ENCODE measurements around the gene CDH13. TPM values are rescaled to one million over a fixed set of nuclear protein-coding genes. Genes with fewer than 3 reads are reported as not detected.

Gene CDH13
- total RNA-seq, 1 experiment from 2014 or later, result 66.0 TPM

GRCh38 chr16:83813823-83814658, 1187.3 kb downstream of the CDH13 start:
- peak; percentile 19 for DNase-seq (ENCODE audit: low read depth)

GRCh38 chr16:83814659-83814985, 1187.9 kb downstream of the CDH13 start:
- no peak for DNase-seq (ENCODE audit: low read depth)

- no peak for DNase-seq (ENCODE audit: low read depth)
Observed at GRCh38 chr16:83817022-83817421, 1190.3 kb downstream of the CDH13 start.

DNA sequence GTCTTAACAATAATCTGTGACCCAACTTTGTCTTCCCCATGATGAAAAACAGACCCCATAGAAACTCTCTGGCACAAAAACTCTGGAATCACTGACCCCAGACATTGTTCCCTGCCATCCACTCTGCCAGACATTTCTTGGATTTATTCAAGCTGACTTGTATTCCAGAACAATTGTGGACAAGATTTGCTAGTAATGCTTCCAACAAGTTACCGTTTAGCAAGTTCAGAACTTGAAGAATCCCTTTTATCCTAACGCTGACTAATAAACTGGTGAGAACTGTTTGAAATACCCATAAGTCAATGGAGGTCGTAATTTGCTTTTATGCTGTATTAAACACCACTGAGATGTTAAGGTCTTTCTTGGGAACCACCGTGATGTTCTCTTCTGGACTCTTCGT, 1191.5 kb downstream of the CDH13 start:
- DNase-seq (ENCODE audit: low read depth), result no peak

DNA sequence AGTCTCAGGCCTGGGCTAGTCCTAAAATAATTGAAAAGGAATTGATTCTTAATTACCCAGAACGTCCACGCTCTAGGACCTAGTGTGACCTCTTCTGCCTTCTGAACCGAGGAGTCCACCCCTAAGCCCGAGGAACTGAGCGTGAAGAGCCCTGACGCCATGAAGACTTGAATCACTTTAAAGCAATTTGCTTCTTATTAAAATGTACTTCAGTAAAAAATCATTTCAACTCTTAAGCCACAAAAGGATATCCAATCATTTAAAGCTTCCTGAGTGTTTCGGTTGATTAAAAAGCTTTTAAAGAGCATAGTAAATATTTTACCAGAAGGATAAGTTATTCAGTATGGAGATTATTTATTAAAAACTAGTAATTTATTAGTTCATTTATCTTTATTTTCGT, 1192.6 kb downstream of the CDH13 start:
- no peak for DNase-seq (ENCODE audit: low read depth)

DNA sequence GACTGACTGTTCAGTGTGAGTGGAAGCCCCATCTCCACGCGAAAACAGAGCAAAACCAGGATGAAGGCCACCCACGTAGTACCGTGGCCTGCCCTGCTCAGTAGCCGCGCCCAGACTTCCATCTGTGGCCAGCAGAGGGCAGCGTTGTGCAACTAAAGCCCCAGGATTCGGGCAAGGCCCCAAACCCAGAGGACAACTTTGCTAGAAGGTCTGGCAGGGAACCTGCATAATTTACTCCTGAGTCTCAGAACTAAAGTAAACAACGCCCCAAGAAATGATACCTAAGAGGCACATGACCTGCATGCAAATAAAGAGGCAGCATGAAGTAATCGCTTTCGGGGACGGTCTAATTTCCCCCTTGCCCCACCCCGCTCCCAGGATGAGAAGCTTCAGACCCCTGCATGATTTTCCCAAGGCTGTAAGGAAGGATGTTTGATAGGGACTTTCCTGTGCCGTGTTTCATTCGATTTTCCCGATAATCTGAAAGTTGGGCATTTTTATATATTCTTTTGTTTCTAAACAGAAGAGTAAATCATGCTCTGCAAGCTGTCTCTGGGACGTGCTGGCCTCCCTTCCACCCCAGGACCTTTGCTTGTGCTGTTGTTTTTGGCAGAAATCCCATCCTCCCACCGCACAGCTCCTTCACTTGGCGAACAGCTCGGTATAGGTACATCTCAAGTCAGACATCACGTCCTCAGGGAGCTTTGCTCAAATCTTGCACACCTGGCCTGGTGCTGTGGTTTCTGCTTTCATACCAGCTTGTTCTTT, 1199.6 kb downstream of the CDH13 start:
- DNase-seq (ENCODE audit: low read depth), result peak; percentile 70

DNA sequence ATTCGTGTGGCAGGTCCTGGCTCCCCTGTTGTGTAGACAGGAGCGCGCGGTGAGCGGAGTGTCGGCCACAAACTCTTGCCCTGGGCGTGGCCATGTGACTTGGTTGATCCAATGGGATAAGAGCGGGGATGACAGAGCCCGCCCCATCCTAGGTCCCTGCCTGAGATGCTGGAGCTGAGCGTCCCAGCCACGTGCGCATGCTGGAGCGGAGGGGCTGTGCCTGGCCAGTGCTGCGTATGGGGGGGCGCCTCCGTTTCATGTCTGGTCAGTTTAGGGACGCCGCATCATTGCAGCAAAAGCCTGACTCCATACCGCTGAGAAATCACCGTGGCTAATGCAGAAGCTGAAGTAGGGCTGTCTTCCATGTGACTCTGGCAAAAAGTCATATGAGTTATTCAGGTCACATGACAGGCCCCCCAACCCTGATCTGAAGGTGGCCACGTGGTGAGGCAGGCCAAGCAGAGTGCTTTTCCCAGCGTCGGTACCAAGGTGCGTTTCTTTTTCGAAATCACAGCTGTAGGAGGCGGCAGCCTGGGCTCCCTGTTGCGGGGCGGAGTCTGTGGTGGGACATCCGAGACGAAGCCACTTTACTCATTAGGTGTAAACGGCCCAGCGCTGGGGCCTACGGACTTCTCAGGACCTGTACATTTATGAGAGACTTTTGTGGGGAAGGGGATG, 1203.5 kb downstream of the CDH13 start:
- DNase-seq (ENCODE audit: low read depth), result no peak

DNA sequence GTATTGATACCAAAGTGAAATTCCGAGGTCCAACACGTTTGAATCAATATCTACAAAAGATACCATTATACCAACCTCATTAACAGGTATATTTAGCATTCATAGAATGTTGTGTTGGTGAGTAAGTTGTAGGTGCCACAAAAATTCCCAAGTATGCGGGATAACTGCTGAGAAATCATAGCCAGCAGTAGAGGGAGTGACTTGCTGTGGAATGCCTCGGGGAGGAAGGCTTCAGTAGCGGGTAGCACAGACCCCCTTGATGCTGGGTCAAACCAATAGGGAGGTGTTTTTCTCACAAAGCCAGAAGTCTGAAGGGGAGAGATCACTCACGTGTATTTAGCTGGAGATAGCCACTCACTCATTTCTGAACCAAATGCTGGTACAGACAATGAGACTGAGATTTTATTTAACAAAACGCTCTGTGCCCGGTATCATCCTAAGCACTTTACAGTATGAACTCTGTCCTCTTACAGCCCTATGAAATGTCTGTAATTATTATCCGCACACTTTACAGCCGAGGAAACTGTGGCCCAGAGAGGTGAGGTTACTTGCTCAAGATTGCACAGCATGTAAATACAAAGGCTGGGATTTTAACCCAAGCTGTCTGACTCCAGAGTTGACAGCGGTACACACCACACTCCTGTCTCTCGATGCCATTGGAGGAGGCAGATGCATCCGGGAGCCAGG, 1204.1 kb downstream of the CDH13 start:
- no peak for DNase-seq (ENCODE audit: low read depth)

GRCh38 chr16:83831456-83831987, 1204.8 kb downstream of the CDH13 start:
- no peak for DNase-seq (ENCODE audit: low read depth)

- no peak for DNase-seq (ENCODE audit: low read depth)
Observed at GRCh38 chr16:83833921-83834320, 1207.2 kb downstream of the CDH13 start.

GRCh38 chr16:83835586-83836566, 1209.1 kb downstream of the CDH13 start:
- DNase-seq (ENCODE audit: low read depth), result peak; percentile 71

DNA sequence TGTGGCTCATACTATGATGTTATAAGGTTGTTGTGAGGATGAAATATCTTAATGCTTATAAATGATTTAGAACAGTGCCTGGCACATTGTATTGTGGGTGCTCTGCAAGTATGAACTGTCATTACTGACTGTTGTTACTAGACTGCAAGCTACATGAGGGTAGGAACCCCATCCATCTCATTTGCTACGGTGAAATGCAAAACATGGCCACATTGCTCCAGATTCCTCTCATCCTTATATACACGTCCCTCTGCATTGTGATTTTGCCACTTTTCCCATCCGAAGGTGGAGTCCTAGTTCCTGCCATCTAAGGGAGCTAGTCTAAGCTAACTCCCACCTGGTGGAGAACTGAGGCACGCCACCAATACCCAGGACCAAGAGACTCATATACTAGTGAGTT, 1210.8 kb downstream of the CDH13 start:
- DNase-seq (ENCODE audit: low read depth), result no peak

DNA sequence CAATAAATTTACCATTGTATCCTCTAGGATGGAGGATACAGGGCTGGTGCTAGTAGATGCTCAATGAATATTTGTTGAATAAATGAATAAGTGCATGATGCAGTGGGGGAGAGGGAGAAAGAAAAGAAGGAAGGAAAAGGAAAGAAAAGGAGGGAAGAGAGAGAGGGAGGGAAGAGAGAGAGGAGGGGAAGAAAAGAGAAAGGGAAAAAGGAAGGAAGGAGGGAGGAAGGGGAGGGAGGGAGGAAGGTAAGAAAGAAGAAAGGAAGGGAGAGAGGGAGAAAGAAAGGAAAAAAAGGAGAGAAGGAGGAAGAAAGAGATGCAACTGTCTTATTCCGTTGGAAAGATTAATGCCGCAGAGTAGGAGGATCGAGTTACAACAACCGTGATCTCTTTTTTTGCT, 1211.4 kb downstream of the CDH13 start:
- no peak for DNase-seq (ENCODE audit: low read depth)

GRCh38 chr16:83839561-83839960, 1212.8 kb downstream of the CDH13 start:
- no peak for DNase-seq (ENCODE audit: low read depth)

DNA sequence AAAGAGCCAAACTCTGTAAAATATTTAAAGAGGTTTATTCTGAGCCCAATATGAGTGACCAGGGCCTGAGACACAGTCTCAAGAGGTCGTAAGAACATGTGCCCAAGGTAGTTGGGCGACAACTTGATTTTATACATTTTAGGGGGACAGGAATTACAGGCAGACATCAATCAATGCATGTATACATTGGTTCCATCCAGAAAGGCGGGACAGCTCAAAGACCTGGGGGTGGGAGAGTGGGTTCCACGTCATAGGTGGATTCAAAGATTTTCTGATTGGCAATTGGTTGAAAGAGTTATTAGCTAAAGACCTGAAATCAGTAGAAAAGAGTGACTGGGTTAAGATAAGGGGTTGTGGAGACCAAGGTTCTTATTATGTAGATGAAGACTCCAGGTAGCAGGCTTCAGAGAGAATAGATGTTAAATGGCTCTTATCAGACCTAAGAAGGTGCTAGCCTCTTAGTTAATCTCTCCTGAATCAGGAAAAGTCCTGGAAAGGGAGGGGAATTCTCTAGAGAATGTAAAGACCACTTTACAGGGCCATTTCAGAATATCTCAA, 1213.4 kb downstream of the CDH13 start:
- DNase-seq (ENCODE audit: low read depth), result no peak

- DNase-seq (ENCODE audit: low read depth), result no peak
Observed at GRCh38 chr16:83842291-83842690, 1215.5 kb downstream of the CDH13 start.

DNA sequence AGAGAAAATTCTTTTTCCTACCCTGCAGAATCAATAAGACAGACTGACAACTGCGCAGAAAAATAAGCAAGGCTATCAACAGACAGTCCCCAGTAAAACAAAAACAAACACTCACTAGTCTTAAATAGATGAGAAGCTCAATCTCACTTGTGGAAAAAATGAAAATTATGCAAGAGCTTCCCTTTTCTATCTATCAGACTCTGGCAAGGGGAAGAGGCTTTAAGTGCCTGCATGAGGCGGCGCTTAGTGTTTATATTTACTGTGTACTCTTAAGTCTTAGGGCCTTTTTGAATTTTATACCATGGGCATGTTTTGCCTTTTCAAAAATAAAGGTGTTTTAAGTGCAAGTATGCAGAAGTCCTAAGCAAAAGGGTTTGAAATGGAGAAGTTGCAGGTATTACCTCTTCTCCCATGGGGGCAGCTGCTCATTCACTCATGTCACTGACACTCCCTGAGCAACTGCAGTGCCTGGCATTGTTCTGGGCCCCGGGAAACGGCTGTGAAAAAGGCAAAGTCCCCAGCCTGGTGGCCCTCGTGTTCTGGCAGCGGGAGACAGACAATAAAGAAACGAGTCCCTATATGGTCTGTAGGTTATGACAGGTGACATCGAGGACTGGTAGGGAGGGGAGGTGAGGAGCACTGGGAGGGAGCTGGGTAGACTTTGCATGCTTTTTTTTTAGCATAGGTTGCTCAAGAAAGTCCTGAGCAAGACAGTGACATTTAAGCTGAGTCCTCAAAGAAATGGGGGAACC, 1216.2 kb downstream of the CDH13 start:
- DNase-seq (ENCODE audit: low read depth), result no peak

DNA sequence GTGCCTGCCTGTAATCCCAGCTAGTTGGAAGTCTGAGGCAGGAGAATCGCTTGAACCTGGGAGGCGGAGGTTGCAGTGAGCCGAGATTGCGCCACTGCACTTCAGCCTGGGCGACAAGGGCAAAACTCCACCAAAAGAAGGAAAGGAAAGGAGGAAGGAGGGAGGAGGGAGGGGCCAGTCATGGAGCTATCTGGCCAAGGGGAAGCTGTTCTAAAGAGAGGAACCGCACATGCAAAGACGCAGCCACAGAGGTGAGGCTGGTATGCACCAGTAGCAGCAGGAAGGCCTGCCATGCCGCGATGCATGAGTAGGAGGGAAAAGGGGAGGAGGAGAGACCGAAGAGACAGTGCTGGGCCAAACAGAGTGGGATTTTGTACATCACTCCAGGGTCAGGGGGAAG, 1216.9 kb downstream of the CDH13 start:
- DNase-seq (ENCODE audit: low read depth), result no peak

- DNase-seq (ENCODE audit: low read depth), result no peak
Observed at GRCh38 chr16:83845263-83845662, 1218.5 kb downstream of the CDH13 start.

Measured in HT1080 (cell line).